ENCODE results near the gene RDH13. TPM values are rescaled to one million over a fixed set of nuclear protein-coding genes. Genes with fewer than 3 reads are reported as not detected.
"Not testable (repeated sequence)": the region's sequence is repeated elsewhere in the genome, so short reads cannot be mapped to it uniquely, and the experiment has no call there.

The RDH13 gene
- total RNA-seq, 4 donors from 2014 or later = 93.2 to 146 (median 134) TPM

DNA sequence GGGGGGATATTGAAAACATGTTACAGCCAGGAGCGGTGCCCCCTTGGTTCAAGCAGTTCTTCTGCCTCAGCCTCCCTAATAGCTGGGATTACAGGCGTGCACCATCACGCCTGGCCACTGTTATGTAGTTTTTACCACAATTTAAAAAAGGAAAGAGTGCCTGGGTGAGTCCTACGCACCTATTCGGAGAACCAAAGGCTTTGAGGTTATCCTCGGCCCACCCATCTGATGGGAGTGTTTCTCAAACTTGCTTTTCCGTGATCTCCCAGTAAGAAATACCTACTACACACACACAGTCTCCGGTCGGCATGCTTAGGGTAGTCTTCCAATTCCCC is 20.6 kb downstream of the RDH13 start:
- intact Hi-C loops (cut with DNase I; ENCODE audit: low total_unique reads) = no loop called here
- 87 to 90% methylated on average over 9 of the region's 9 CpGs for WGBS, 2 donors
- no peak for TF ChIP-seq POLR2A (IDR thresholded peaks at IDR 0.05)
- TF ChIP-seq, protein P1, sequence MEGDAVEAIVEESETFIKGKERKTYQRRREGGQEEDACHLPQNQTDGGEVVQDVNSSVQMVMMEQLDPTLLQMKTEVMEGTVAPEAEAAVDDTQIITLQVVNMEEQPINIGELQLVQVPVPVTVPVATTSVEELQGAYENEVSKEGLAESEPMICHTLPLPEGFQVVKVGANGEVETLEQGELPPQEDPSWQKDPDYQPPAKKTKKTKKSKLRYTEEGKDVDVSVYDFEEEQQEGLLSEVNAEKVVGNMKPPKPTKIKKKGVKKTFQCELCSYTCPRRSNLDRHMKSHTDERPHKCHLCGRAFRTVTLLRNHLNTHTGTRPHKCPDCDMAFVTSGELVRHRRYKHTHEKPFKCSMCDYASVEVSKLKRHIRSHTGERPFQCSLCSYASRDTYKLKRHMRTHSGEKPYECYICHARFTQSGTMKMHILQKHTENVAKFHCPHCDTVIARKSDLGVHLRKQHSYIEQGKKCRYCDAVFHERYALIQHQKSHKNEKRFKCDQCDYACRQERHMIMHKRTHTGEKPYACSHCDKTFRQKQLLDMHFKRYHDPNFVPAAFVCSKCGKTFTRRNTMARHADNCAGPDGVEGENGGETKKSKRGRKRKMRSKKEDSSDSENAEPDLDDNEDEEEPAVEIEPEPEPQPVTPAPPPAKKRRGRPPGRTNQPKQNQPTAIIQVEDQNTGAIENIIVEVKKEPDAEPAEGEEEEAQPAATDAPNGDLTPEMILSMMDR (IDR thresholded peaks at IDR 0.05) = no peak
- no peak overlapping the region for H3K4me3 ChIP-seq (ENCODE audit: low read depth, poor library complexity, severe bottlenecking)
- DNase-seq (ENCODE audit: low spot score in 2 of 2) = no peak

DNA sequence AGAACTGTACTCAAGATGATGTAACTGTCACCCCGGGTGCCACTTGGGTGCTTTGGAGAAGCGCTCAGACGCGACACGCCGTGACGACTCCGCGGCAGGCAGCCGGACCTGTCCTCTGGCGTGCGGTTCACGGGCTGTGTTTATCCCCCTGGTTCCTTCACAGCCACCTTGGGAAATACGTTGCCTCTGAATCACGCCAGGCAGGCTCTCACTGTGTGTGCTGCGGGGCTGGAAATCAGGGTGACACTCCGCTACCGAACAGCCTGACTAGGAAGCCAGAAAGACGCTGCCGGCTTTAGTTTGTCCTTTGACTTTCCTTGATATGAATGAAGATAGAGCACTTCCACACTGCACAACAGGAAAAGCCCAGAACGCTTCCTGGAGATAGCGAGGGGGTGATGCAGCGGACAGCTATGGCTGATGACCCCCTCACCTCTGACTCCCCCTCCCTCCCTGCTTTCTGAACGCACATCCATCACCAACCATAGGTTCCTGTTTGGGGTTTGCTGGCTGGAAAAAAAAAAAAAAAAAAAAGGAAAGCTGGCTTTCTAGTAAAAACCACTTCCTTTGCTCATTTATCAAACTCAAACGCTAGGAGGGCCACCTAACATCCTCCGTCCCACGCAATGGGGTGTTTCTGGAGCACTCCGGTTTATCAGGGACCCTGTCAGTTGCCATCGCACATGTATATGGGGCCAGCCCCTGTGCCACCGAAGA is 21.2 kb downstream of the RDH13 start:
- no peak overlapping the region for H3K4me3 ChIP-seq (ENCODE audit: low read depth, poor library complexity, severe bottlenecking)
- WGBS, 2 donors = 75 to 83% methylated on average over 30 of the region's 30 CpGs

DNA sequence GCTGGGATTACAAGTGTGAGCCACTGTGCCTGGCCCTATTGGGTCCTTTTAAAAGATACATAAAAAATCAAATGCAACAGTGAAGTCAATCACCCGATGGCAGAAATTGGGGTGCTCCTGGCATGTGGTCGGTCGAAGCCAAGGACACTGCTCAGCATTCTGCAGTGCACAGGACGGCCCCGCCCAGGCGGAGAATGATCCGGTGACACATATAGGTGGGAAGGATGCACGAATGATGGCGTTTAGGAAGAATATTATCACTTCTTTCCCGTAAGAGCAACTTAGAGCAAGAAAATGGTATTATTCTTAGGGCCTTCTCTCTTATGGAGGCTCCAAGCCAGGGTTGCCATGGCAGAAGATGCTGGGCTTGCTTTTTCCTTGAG is 21.7 kb downstream of the RDH13 start:
- no peak for TF ChIP-seq POLR2A (IDR thresholded peaks at IDR 0.05)
- TF ChIP-seq, protein P1 (IDR thresholded peaks at IDR 0.05) = no peak
- no peak for DNase-seq (ENCODE audit: low spot score in 2 of 2)
- H3K4me3 ChIP-seq (ENCODE audit: low read depth, poor library complexity, severe bottlenecking) = no peak overlapping the region
- 87 to 93% methylated on average over 10 of the region's 10 CpGs for WGBS, 2 donors
- intact Hi-C loops (cut with DNase I; ENCODE audit: low total_unique reads) = no loop called here

More for the DNA sequence above, 21.2 kb downstream of the RDH13 start:
- no peak for TF ChIP-seq POLR2A (IDR thresholded peaks at IDR 0.05)
- TF ChIP-seq, protein P1 (IDR thresholded peaks at IDR 0.05) = no peak
- intact Hi-C loops (cut with DNase I; ENCODE audit: low total_unique reads) = no loop called here
- no peak for DNase-seq (ENCODE audit: low spot score in 2 of 2)

DNA sequence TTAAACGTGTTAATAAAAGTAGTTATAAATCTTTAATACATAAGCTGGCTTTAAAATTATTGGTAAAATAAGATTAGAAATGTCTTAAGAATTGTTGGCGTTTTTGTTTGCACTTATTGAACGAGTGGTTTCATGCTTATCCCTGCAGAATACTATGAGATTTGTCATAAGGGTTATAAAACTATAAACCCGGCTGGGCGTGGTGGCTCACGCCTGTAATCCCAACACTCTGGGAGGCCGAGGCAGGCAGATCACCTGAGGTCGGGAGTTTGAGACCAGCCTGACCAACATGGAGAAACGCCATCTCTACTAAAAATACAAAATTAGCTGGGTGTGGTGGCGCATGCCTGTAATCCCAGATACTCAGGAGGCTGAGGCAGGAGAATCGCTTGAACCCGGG is 22.3 kb downstream of the RDH13 start:
- intact Hi-C loops (cut with DNase I; ENCODE audit: low total_unique reads); H3K4me3 ChIP-seq (ENCODE audit: low read depth, poor library complexity, severe bottlenecking); DNase-seq (ENCODE audit: low spot score in 2 of 2): not testable (repeated sequence)
- WGBS, 2 donors = 85 to 86% methylated on average over 12 of the region's 12 CpGs

DNA sequence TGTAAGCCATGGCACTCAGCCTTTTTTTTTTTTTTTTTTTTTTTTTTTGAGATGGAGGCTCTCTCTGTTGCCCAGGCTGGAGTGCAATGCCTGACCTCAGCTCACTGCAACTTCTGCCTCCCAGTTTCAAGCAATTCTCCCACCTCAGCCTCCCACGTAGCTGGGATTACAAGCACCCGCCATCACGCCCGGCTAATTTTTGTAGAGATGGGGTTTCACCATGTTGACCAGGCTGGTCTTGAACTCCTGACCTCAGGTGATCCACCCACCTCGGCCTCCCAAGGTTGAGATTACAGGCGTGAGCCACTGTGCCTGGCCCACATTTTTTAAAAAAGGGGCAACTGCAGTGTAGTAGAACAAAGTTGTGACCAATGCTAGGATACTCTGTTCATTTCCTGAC is 25.3 kb downstream of the RDH13 start:
- DNase-seq (ENCODE audit: low spot score in 2 of 2); intact Hi-C loops (cut with DNase I; ENCODE audit: low total_unique reads); H3K4me3 ChIP-seq (ENCODE audit: low read depth, poor library complexity, severe bottlenecking): not testable (repeated sequence)
- 84 to 91% methylated on average over 6 of the region's 6 CpGs for WGBS, 2 donors

DNA sequence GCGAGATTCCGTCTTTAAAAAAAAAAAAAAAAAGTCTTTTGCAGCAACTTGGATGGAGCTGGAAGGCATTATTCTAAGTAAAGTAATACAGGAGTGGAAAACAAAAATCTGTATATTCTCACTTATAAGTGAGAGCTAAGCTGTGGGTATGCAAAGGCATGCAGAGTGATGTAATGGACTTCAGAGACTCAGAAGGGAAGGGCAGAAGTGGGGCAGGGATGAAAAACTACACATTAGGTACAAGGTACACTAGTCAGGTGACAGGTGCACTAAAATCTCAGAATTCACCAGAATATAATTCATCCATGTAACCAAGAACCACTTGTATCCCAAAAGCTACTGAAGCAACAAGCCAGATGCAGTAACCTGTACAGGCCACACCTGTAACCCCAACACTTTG is 26.9 kb downstream of the RDH13 start:
- DNase-seq (ENCODE audit: low spot score in 2 of 2) = no peak
- no peak overlapping the region for H3K4me3 ChIP-seq (ENCODE audit: low read depth, poor library complexity, severe bottlenecking)
- intact Hi-C loops (cut with DNase I; ENCODE audit: low total_unique reads) = no loop called here
- WGBS, 2 donors = 92 to 93% methylated on average over 2 of the region's 2 CpGs
- TF ChIP-seq, protein P1 (IDR thresholded peaks at IDR 0.05) = no peak
- TF ChIP-seq POLR2A (IDR thresholded peaks at IDR 0.05) = no peak

DNA sequence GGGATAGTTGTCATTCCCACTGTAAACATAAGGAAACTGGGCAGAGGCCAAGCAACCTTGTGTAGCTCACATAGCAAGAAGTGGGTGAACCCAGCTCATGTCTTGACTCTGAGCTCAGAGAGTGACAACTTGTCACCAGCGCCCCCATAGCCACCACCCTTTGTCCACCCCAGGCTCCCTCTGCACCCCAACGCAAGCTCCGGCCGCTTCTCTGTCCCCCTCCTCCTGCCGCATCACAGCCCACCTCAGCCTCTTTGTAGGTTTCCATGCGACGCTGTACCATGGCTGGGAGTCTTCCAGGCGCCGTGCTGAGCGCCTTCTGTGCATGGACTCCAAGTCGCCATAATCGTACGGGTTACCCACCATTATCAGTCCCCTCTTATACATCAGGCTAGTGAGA is 28.2 kb downstream of the RDH13 start:
- no peak for DNase-seq (ENCODE audit: low spot score in 2 of 2)
- TF ChIP-seq, protein P1 (IDR thresholded peaks at IDR 0.05) = no peak
- no peak for TF ChIP-seq POLR2A (IDR thresholded peaks at IDR 0.05)
- H3K4me3 ChIP-seq (ENCODE audit: low read depth, poor library complexity, severe bottlenecking) = no peak overlapping the region
- intact Hi-C loops (cut with DNase I; ENCODE audit: low total_unique reads) = no loop called here
- WGBS, 2 donors = 94 to 96% methylated on average over 13 of the region's 13 CpGs

DNA sequence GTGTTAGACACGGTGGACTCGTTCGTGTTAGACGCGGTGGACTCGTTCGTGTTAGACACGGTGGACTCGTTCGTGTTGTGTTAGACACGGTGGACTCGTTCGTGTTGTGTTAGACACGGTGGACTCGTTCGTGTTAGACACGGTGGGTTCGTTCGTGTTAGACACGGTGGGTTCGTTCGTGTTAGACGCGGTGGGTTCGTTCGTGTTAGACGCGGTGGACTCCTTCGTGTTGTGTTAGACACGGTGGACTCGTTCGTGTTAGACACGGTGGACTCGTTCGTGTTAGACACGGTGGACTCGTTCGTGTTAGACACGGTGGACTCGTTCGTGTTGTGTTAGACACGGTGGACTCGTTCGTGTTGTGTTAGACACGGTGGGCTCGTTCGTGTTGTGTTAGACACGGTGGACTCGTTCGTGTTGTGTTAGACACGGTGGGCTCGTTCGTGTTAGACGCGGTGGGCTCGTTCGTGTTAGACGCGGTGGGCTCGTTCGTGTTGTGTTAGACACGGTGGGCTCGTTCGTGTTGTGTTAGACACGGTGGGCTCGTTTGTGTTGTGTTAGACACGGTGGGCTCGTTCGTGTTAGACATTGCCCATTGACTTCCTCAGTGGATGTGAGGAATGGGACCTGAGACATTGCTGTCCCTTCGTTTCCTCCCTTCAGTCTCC is 29.8 kb downstream of the RDH13 start:
- intact Hi-C loops (cut with DNase I; ENCODE audit: low total_unique reads); DNase-seq (ENCODE audit: low spot score in 2 of 2); H3K4me3 ChIP-seq (ENCODE audit: low read depth, poor library complexity, severe bottlenecking): not testable (repeated sequence)
- 91 to 92% methylated on average over 46 to 69 of the region's 70 CpGs for WGBS, 2 donors

Data from lower leg skin (tissue), 4 donors.